ENCODE data around the gene LIMCH1.

GRCh38 chr4:41537292-41537890, 566 bp upstream of the LIMCH1 start:
- TF ChIP-seq, protein P1, sequence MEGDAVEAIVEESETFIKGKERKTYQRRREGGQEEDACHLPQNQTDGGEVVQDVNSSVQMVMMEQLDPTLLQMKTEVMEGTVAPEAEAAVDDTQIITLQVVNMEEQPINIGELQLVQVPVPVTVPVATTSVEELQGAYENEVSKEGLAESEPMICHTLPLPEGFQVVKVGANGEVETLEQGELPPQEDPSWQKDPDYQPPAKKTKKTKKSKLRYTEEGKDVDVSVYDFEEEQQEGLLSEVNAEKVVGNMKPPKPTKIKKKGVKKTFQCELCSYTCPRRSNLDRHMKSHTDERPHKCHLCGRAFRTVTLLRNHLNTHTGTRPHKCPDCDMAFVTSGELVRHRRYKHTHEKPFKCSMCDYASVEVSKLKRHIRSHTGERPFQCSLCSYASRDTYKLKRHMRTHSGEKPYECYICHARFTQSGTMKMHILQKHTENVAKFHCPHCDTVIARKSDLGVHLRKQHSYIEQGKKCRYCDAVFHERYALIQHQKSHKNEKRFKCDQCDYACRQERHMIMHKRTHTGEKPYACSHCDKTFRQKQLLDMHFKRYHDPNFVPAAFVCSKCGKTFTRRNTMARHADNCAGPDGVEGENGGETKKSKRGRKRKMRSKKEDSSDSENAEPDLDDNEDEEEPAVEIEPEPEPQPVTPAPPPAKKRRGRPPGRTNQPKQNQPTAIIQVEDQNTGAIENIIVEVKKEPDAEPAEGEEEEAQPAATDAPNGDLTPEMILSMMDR (IDR thresholded peaks at IDR 0.05 in 8 of 11, conservative IDR thresholded peaks at IDR 0.05 in 3 of 11), result no peak
- no peak for TF ChIP-seq POLR2A (IDR thresholded peaks at IDR 0.05)
- no peak for TF ChIP-seq POLR2AphosphoS5 (IDR thresholded peaks at IDR 0.05)
